Measurements from ENCODE around the gene NCAPD2. TPM values are rescaled to one million over a fixed set of nuclear protein-coding genes. Genes with fewer than 3 reads are reported as not detected.
"Not testable (repeated sequence)": the region's sequence is repeated elsewhere in the genome, so short reads cannot be mapped to it uniquely, and the experiment has no call there.

Gene NCAPD2
- total RNA-seq, 2 donors from 2014 or later, result 90.3 to 150 TPM

DNA sequence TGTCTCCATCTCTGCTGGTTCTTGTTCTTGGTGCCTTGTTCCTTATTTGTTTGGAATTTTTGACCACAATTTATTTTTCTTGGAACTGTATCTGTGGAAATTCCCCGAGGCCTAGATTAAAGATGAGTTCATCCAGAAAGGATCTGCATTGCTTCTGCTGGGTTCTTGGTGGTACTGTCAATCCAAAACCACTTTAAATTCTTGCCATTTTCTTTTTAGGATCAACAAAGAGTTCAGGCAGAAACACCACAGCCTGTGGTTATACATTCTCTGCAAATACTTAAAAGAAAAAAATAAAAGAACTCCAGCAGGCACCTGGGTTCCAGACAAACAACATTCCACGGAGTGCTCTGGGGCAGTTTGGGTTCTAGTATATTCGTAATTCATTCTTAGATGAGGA lies 17.4 kb upstream of the NCAPD2 start:
- 89 to 94% methylated on average over 3 of the region's 3 CpGs for WGBS, 2 experiments (ENCODE audit: insufficient coverage in 1 of 2, insufficient read length in 1 of 2)
- H3K9me3 Mint-ChIP-seq, result peaks cover 28% of the 10 kb centered on the region
- Histone ChIP-seq H3K36me3 (ENCODE audit: control insufficient read depth, insufficient read depth, low read length) (no peaks in the 10 kb centered on the region), H3K27ac (ENCODE audit: low read depth, low read length) (no peak overlapping the region), H3K9me3 (ENCODE audit: control insufficient read depth, low read length) (peaks cover 8% of the 10 kb centered on the region), H3K4me1 (ENCODE audit: control insufficient read depth, insufficient read depth, low read length) (no peaks in the 10 kb centered on the region), H3K27me3 (ENCODE audit: control insufficient read depth, insufficient read depth, low read length, poor library complexity, severe bottlenecking) (no peaks in the 10 kb centered on the region), H3K9ac (ENCODE audit: extremely low read depth, low read length, poor library complexity, severe bottlenecking) (no peak overlapping the region), H3K4me3 (ENCODE audit: low read length) (no peak overlapping the region)
- no peak overlapping the region for H3K4me3 Mint-ChIP-seq
- no peak overlapping the region for H3K27ac Mint-ChIP-seq
- peaks cover 43% of the 10 kb centered on the region for H3K27me3 Mint-ChIP-seq (ENCODE audit: insufficient read depth)
- TF ChIP-seq, protein P1, sequence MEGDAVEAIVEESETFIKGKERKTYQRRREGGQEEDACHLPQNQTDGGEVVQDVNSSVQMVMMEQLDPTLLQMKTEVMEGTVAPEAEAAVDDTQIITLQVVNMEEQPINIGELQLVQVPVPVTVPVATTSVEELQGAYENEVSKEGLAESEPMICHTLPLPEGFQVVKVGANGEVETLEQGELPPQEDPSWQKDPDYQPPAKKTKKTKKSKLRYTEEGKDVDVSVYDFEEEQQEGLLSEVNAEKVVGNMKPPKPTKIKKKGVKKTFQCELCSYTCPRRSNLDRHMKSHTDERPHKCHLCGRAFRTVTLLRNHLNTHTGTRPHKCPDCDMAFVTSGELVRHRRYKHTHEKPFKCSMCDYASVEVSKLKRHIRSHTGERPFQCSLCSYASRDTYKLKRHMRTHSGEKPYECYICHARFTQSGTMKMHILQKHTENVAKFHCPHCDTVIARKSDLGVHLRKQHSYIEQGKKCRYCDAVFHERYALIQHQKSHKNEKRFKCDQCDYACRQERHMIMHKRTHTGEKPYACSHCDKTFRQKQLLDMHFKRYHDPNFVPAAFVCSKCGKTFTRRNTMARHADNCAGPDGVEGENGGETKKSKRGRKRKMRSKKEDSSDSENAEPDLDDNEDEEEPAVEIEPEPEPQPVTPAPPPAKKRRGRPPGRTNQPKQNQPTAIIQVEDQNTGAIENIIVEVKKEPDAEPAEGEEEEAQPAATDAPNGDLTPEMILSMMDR (conservative IDR thresholded peaks at IDR 0.05), result no peak
- DNase-seq, result no peak
- H3K36me3 Mint-ChIP-seq (ENCODE audit: low read depth), result no peaks in the 10 kb centered on the region
- peaks cover 3% of the 10 kb centered on the region for H3K4me1 Mint-ChIP-seq

DNA sequence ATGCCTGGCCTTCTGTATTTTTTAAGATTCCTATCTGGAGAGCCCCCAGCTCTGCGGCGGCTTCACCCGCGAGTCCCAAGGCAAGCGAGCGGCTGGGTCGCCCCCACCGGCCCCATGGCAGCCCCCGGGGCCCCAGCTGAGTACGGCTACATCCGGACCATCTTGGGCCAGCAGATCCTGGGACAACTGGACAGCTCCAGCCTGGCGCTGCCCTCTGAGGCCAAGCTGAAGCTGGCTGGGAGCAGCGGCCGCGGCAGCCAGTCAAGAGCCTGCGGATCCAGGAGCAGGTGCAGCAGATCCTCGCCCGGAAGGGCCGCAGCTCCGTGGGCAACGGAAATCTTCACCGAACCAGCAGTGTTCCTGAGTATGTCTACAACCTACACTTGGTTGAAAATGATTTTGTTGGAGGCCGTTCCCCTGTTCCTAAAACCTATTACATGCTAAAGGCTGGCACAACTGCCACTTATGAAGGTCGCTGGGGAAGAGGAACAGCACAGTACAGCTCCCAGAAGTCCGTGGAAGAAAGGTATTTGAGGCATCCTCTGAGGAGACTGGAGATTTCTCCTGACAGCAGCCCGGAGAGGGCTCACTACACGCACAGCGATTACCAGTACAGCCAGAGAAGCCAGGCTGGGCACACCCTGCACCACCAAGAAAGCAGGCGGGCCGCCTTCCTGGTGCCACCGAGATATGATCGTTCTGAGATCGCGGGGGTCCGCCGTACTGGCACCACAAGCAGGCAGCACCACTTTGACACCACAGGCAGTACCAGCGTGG lies 16.1 kb upstream of the NCAPD2 start:
- H3K36me3 ChIP-seq (ENCODE audit: control insufficient read depth, insufficient read depth, low read length); DNase-seq; H3K36me3 Mint-ChIP-seq (ENCODE audit: low read depth); H3K4me1 Mint-ChIP-seq; H3K27me3 ChIP-seq (ENCODE audit: control insufficient read depth, insufficient read depth, low read length, poor library complexity, severe bottlenecking); H3K4me3 ChIP-seq (ENCODE audit: low read length); H3K4me1 ChIP-seq (ENCODE audit: control insufficient read depth, insufficient read depth, low read length); H3K9me3 ChIP-seq (ENCODE audit: control insufficient read depth, low read length); H3K4me3 Mint-ChIP-seq; H3K9ac ChIP-seq (ENCODE audit: extremely low read depth, low read length, poor library complexity, severe bottlenecking); H3K27ac Mint-ChIP-seq; H3K27ac ChIP-seq (ENCODE audit: low read depth, low read length): not testable (repeated sequence)
- 94% methylated on average over 32 to 37 of the region's 37 CpGs for WGBS, 2 experiments (ENCODE audit: insufficient coverage in 1 of 2, insufficient read length in 1 of 2)
- H3K27me3 Mint-ChIP-seq (ENCODE audit: insufficient read depth), result peaks cover 34% of the 10 kb centered on the region
- peaks cover 28% of the 10 kb centered on the region for H3K9me3 Mint-ChIP-seq

DNA sequence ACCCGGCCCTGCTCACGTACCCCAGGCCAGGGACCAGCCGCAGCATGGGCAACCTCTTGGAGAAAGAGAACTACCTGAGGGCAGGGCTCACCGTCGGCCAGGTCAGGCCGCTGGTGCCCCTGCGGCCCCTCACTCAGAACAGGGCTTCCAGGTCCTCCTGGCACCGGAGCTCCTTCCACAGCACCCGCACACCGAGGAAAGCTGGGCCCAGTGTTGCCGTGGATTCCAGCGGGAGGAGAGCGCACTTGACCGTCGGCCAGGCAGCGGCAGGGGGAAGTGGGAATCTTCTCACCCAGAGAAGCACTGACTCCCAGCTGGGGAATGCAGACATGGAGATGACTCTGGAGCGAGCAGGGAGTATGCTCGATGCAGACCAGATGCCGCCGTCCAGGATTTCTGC lies 15.5 kb upstream of the NCAPD2 start:
- no peak for DNase-seq
- Histone ChIP-seq H3K4me1 (ENCODE audit: control insufficient read depth, insufficient read depth, low read length) (no peaks in the 10 kb centered on the region), H3K9ac (ENCODE audit: extremely low read depth, low read length, poor library complexity, severe bottlenecking) (no peak overlapping the region), H3K27ac (ENCODE audit: low read depth, low read length) (no peak overlapping the region), H3K9me3 (ENCODE audit: control insufficient read depth, low read length) (peaks cover 8% of the 10 kb centered on the region), H3K4me3 (ENCODE audit: low read length) (no peak overlapping the region), H3K27me3 (ENCODE audit: control insufficient read depth, insufficient read depth, low read length, poor library complexity, severe bottlenecking) (no peaks in the 10 kb centered on the region), H3K36me3 (ENCODE audit: control insufficient read depth, insufficient read depth, low read length) (no peaks in the 10 kb centered on the region)
- 91 to 93% methylated on average over 17 to 20 of the region's 20 CpGs for whole genome bisulfite sequencing, 2 experiments (ENCODE audit: insufficient coverage in 1 of 2, insufficient read length in 1 of 2)
- Mint-ChIP-seq H3K27me3 (ENCODE audit: insufficient read depth) (peaks cover 36% of the 10 kb centered on the region), H3K27ac (no peak overlapping the region), H3K9me3 (peaks cover 28% of the 10 kb centered on the region), H3K4me1 (peaks cover 3% of the 10 kb centered on the region), H3K36me3 (ENCODE audit: low read depth) (no peaks in the 10 kb centered on the region), H3K4me3 (no peak overlapping the region)
- TF ChIP-seq, protein P1 (conservative IDR thresholded peaks at IDR 0.05), result no peak
